GM23338 (cell line): ENCODE results near the gene CACNA1A. TPM values are rescaled to one million over a fixed set of nuclear protein-coding genes. Genes with fewer than 3 reads are reported as not detected.

Experiments
- ATAC-seq: fragments of 200-7000 bp; cut with Tn5 transposase; 3 replicates; pipeline ENCODE4 v1.9.1; 2020
- DNase-seq: peaks from one replicate; pipeline ENCODE4 v3.0.0-alpha.2; 2015; ENCODE audit warnings: low spot score
- H2AFZ ChIP-seq: fragments of 200-600 bp; sonication (generic); 2 replicates; pipeline ENCODE4 v1.8.0; 2016; ENCODE audit warnings: antibody characterized with exemption, mild to moderate bottlenecking, moderate library complexity
- H3F3A ChIP-seq: fragments of 200-600 bp; sonication (generic); replicated peaks from 2 replicates; pipeline ENCODE4 v1.8.0; 2017; ENCODE audit warnings: antibody characterized with exemption, mixed run types, low read depth
- H3K27ac ChIP-seq: fragments of 200-600 bp; sonication (generic); 2 replicates; pipeline ENCODE4 v1.6.1; 2016; ENCODE audit warnings: low read depth
- H3K27me3 ChIP-seq: fragments of 200-600 bp; sonication (generic); 2 replicates; pipeline ENCODE4 v1.8.0; 2016; ENCODE audit warnings: mild to moderate bottlenecking, mixed run types, moderate library complexity; ENCODE audit not compliant: insufficient read depth
- H3K36me3 ChIP-seq: fragments of 200-600 bp; sonication (generic); 2 replicates; pipeline ENCODE4 v1.8.0; 2016; ENCODE audit warnings: mild to moderate bottlenecking; ENCODE audit not compliant: insufficient read depth
- H3K4me1 ChIP-seq: fragments of 200-600 bp; sonication (generic); 2 replicates; pipeline ENCODE4 v1.8.0; 2016; ENCODE audit warnings: mild to moderate bottlenecking, moderate library complexity; ENCODE audit not compliant: insufficient read depth
- H3K4me2 ChIP-seq: fragments of 200-600 bp; sonication (generic); 2 replicates; pipeline ENCODE4 v1.7.1; 2017; ENCODE audit warnings: mixed run types
- H3K4me3 ChIP-seq: fragments of 200-600 bp; sonication (generic); 2 replicates; pipeline ENCODE4 v1.6.1; 2016; ENCODE audit warnings: mixed run types
- H3K79me2 ChIP-seq: fragments of 200-600 bp; sonication (generic); replicated peaks from 2 replicates; pipeline ENCODE4 v1.8.0; 2017; ENCODE audit warnings: mild to moderate bottlenecking; ENCODE audit not compliant: insufficient read depth
- H3K9me2 ChIP-seq: fragments of 200-600 bp; sonication (generic); 2 replicates; pipeline ENCODE4 v1.8.0; 2017; ENCODE audit not compliant: insufficient read depth
- H4K20me1 ChIP-seq: fragments of 200-600 bp; sonication (generic); replicated peaks from 2 replicates; pipeline ENCODE4 v1.8.0; 2017; ENCODE audit warnings: mild to moderate bottlenecking; ENCODE audit not compliant: insufficient read depth
- H3K27ac Mint-ChIP-seq: 2 replicates; pipeline ENCODE4 v1.8.0; 2020; ENCODE audit warnings: inconsistent platforms, mild to moderate bottlenecking, moderate library complexity, mixed read lengths
- H3K27me3 Mint-ChIP-seq: 3 replicates; pipeline ENCODE4 v1.8.0; 2022; ENCODE audit warnings: low read depth, mild to moderate bottlenecking, moderate library complexity, mixed read lengths, inconsistent platforms; ENCODE audit not compliant: insufficient read depth, poor library complexity
- H3K36me3 Mint-ChIP-seq: 3 replicates; pipeline ENCODE4 v1.8.0; 2021; ENCODE audit warnings: low read depth, mild to moderate bottlenecking, inconsistent platforms, moderate library complexity, mixed read lengths
- H3K4me1 Mint-ChIP-seq: 3 replicates; pipeline ENCODE4 v1.8.0; 2020; ENCODE audit warnings: mild to moderate bottlenecking, inconsistent platforms, mixed read lengths
- H3K4me3 Mint-ChIP-seq: 3 replicates; pipeline ENCODE4 v1.8.0; 2021; ENCODE audit warnings: moderate library complexity, mild to moderate bottlenecking, inconsistent platforms, mixed read lengths
- H3K9me3 Mint-ChIP-seq: 3 replicates; pipeline ENCODE4 v1.8.0; 2020; ENCODE audit warnings: moderate library complexity, mild to moderate bottlenecking, inconsistent platforms, mixed read lengths
- JUNB ChIP-seq: IDR thresholded peaks from one replicate; pipeline ENCODE4 v1.6.1; 2016; ENCODE audit warnings: antibody characterized with exemption; ENCODE audit not compliant: unreplicated experiment
- NANOG ChIP-seq: IDR thresholded peaks from 2 replicates; pipeline ENCODE4 v1.6.1; 2016; ENCODE audit warnings: antibody characterized with exemption, borderline replicate concordance
- POLR2AphosphoS5 ChIP-seq: IDR thresholded peaks from 2 replicates; pipeline ENCODE4 v1.6.1; 2016; ENCODE audit warnings: antibody characterized with exemption, low read depth
- ZNF114 ChIP-seq: fragments of 250-450 bp; sonication (Bioruptor Pico); IDR thresholded peaks from 2 replicates; pipeline ENCODE4 v1.5.0; 2020; ENCODE audit warnings: mild to moderate bottlenecking, moderate library complexity
- ZNF331 ChIP-seq: fragments of 250-450 bp; sonication (Bioruptor Pico); IDR thresholded peaks from 2 replicates; pipeline ENCODE4 v1.5.0; 2020; ENCODE audit warnings: low read depth, mild to moderate bottlenecking, moderate library complexity
- polyA plus RNA-seq: library from polyadenylated mRNA; unstranded; fragments of >200 nt; fragmentation: Nextera tagmentation; extraction: Ambion mirVana; gene quantifications from 2 replicates; pipeline ENCODE4 v1.2.1, GENCODE V29; 2016
- total RNA-seq: library from RNA; depleted of rRNA; stranded (reverse); fragments of >200 nt; shearing (Covaris generic); gene quantifications from 2 replicates; pipeline ENCODE4 v1.2.3, GENCODE V29; 2014

The CACNA1A gene
- total and polyA plus RNA-seq, 2 experiments from 2014 or later: 7.4 to 20.3 TPM

GRCh38 chr19:13209484-13210338, 296.6 kb downstream of the CACNA1A start:
- peak; percentile 56 for DNase-seq
- H3K4me1 Mint-ChIP-seq: peaks cover 11% of the 10 kb centered on the region
- no peaks in the 10 kb centered on the region; the same call in 1 of the 2 replicates for H3F3A ChIP-seq
- TF ChIP-seq ZNF114 (CRISPR knock-in tag) (no peak), POLR2AphosphoS5 (no peak; the same call in 1 of the 2 replicates)
- peak overlapping the region; percentile 48; the same call in 1 of the 2 replicates for H3K4me2 ChIP-seq
- 0 out of 2 replicates have a peak overlapping the region, but pooled peaks have one; percentile 17 for H3K4me3 ChIP-seq
- no peaks in the 10 kb centered on the region; the same call in 2 of the 3 replicates for H3K9me3 Mint-ChIP-seq
- no peaks in the 10 kb centered on the region for H3K9me2 ChIP-seq
- H3K4me1 ChIP-seq: peaks cover 7% of the 10 kb centered on the region; the same call in 1 of the 2 replicates
- no peaks in the 10 kb centered on the region for H3K36me3 ChIP-seq
- H4K20me1 ChIP-seq: no peaks in the 10 kb centered on the region
- H3K27me3 Mint-ChIP-seq: peaks cover 22% of the 10 kb centered on the region
- no peaks in the 10 kb centered on the region for H3K27me3 ChIP-seq
- peaks cover 7% of the 10 kb centered on the region; the same call in 1 of the 3 replicates for H3K36me3 Mint-ChIP-seq
- ATAC-seq: peak; percentile 63
- no peaks in the 10 kb centered on the region for H3K79me2 ChIP-seq
- no peak overlapping the region for H3K27ac ChIP-seq
- no peak overlapping the region for H3K27ac Mint-ChIP-seq
- peak overlapping the region; percentile 52; the same call in 1 of the 2 replicates for H2AFZ ChIP-seq
- H3K4me3 Mint-ChIP-seq: no peak overlapping the region

- Mint-ChIP-seq H3K9me3 (no peaks in the 10 kb centered on the region; the same call in 2 of the 3 replicates), H3K36me3 (peaks cover 7% of the 10 kb centered on the region; the same call in 1 of the 3 replicates), H3K4me3 (no peak overlapping the region), H3K27ac (no peak overlapping the region), H3K4me1 (peaks cover 11% of the 10 kb centered on the region), H3K27me3 (peaks cover 20% of the 10 kb centered on the region)
- Histone ChIP-seq H3K36me3 (no peaks in the 10 kb centered on the region), H3K4me2 (peak overlapping the region; percentile 48; the same call in 1 of the 2 replicates), H4K20me1 (no peaks in the 10 kb centered on the region), H3K27ac (no peak overlapping the region), H3K4me1 (peaks cover 7% of the 10 kb centered on the region; the same call in 1 of the 2 replicates), H3F3A (no peaks in the 10 kb centered on the region; the same call in 1 of the 2 replicates), H3K79me2 (no peaks in the 10 kb centered on the region), H3K4me3 (0 out of 2 replicates have a peak overlapping the region, but pooled peaks have one; percentile 17), H3K27me3 (no peaks in the 10 kb centered on the region), H2AFZ (peak overlapping the region; percentile 52; the same call in 1 of the 2 replicates), H3K9me2 (no peaks in the 10 kb centered on the region)
- no peak for DNase-seq
- peak; percentile 33 for ATAC-seq
- peak; percentile 16; the same call in 1 of the 2 replicates for TF ChIP-seq POLR2AphosphoS5
- TF ChIP-seq JUNB: no peak
Measured at GRCh38 chr19:13208672-13209483, 297.4 kb downstream of the CACNA1A start.

- H3K4me3 Mint-ChIP-seq: no peak overlapping the region; the same call in 2 of the 3 replicates
- Histone ChIP-seq H4K20me1 (no peaks in the 10 kb centered on the region), H3K4me3 (no peak overlapping the region), H3K79me2 (no peaks in the 10 kb centered on the region), H3K36me3 (no peaks in the 10 kb centered on the region), H3K9me2 (no peaks in the 10 kb centered on the region), H3F3A (no peaks in the 10 kb centered on the region; the same call in 1 of the 2 replicates), H2AFZ (no peak overlapping the region), H3K4me1 (peaks cover 7% of the 10 kb centered on the region; the same call in 1 of the 2 replicates), H3K27ac (no peak overlapping the region), H3K4me2 (no peak overlapping the region), H3K27me3 (no peaks in the 10 kb centered on the region)
- peaks cover 3% of the 10 kb centered on the region; the same call in 1 of the 3 replicates for H3K36me3 Mint-ChIP-seq
- DNase-seq: no peak
- TF ChIP-seq ZNF331 (CRISPR knock-in tag) (no peak), NANOG (no peak), JUNB (no peak)
- peaks cover 11% of the 10 kb centered on the region for H3K4me1 Mint-ChIP-seq
- no peak for ATAC-seq
- peak overlapping the region; percentile 79; the same call in 1 of the 2 replicates for H3K27ac Mint-ChIP-seq
- no peaks in the 10 kb centered on the region; the same call in 2 of the 3 replicates for H3K9me3 Mint-ChIP-seq
- peaks cover 17% of the 10 kb centered on the region for H3K27me3 Mint-ChIP-seq
Measured at GRCh38 chr19:13207846-13208671, 298.2 kb downstream of the CACNA1A start.
